Measurements from ENCODE around the gene CHST15. TPM values are rescaled to one million over a fixed set of nuclear protein-coding genes. Genes with fewer than 3 reads are reported as not detected.

The CHST15 gene
- total and polyA plus RNA-seq, 4 donors: 2.9 to 16.5 (median 6.4) TPM

DNA sequence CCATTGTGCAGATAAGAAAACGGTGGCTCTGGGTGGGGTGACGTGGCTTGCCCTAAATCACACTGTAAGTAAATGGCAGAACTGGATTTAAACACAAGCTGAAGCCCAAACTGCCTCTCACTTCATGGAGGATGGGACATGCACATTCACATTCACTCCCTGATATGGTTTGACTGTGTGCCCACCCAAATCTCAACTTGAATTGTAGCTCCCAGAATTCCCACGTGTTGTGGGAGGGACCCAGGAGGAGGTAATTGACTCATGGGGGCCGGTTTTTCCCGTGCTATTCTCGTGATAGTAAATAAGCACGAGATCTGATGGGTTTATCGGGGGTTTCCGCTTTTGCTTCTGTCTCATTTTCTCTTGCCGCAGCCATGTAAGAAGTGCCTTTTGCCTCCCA is 32.4 kb downstream of the CHST15 start:
- no peaks in the 10 kb centered on the region for H3K36me3 ChIP-seq (ENCODE audit: control insufficient read depth in 4 of 4, insufficient read depth in 3 of 4, low read depth in 1 of 4, low read length in 3 of 4)
- no peak overlapping the region for H3K27ac ChIP-seq (ENCODE audit: low read depth in 1 of 2, low read length in 2 of 2)
- H3K27me3 ChIP-seq (ENCODE audit: control insufficient read depth in 4 of 4, insufficient read depth in 4 of 4, low read length in 3 of 4): no peaks in the 10 kb centered on the region
- TF ChIP-seq REST (IDR thresholded peaks at IDR 0.05) (no peak), GABPA (IDR thresholded peaks at IDR 0.05 in 1 of 2, conservative IDR thresholded peaks at IDR 0.05 in 1 of 2) (no peak), FOXA1 (IDR thresholded peaks at IDR 0.05) (no peak), EGR1 (IDR thresholded peaks at IDR 0.05; ENCODE audit: low read depth in 2 of 2) (no peak), FOXA2 (IDR thresholded peaks at IDR 0.05) (no peak), SP1 (IDR thresholded peaks at IDR 0.05) (no peak), JUND (IDR thresholded peaks at IDR 0.05) (no peak), TAF1 (conservative IDR thresholded peaks at IDR 0.05) (no peak)
- TF ChIP-seq, protein P1, sequence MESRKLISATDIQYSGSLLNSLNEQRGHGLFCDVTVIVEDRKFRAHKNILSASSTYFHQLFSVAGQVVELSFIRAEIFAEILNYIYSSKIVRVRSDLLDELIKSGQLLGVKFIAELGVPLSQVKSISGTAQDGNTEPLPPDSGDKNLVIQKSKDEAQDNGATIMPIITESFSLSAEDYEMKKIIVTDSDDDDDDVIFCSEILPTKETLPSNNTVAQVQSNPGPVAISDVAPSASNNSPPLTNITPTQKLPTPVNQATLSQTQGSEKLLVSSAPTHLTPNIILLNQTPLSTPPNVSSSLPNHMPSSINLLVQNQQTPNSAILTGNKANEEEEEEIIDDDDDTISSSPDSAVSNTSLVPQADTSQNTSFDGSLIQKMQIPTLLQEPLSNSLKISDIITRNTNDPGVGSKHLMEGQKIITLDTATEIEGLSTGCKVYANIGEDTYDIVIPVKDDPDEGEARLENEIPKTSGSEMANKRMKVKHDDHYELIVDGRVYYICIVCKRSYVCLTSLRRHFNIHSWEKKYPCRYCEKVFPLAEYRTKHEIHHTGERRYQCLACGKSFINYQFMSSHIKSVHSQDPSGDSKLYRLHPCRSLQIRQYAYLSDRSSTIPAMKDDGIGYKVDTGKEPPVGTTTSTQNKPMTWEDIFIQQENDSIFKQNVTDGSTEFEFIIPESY (IDR thresholded peaks at IDR 0.05): no peak
- WGBS: 88% methylated on average over 10 of the region's 10 CpGs
- no peak overlapping the region for H3K9ac ChIP-seq (ENCODE audit: low read depth in 1 of 2, low read length in 2 of 2)
- H3K9me3 ChIP-seq (ENCODE audit: control insufficient read depth in 4 of 4, low read length in 3 of 4): no peaks in the 10 kb centered on the region
- H3K4me3 ChIP-seq (ENCODE audit: low read depth in 1 of 3, low read length in 3 of 3): no peak overlapping the region
- no peak for DNase-seq (ENCODE audit: low spot score)
- H3K4me1 ChIP-seq (ENCODE audit: control insufficient read depth in 4 of 4, insufficient read depth in 4 of 4, low read length in 3 of 4): peaks cover 0 to 4% (median 2%) of the 10 kb centered on the region in 4 donors

DNA sequence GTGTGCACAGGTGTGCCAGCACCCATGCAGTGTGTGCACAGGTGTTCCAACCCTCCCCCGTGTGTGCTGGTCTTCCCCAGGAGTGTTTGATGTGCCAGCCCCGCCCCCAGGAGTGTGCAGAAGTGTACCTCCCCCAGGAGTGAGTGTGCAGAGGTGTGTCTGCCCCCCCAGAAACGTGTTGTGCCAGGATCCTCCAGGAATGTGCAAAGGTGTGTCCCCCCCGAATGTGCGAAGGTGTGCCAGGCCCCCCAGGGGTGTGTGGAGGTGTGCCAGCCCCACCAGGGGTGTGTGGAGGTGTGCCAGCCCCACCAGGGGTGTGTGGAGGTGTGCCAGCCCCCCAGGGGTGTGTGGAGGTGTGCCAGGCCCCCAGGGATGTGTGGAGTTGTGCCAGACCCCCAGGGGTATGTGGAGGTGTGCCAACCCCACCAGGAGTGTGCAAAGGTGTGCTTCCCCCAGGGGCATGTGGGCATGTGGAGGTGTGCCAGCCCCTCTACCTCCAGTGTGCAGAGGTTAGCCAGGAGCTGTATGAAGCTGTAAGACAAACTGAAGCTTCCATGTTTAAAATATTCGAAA is 33.2 kb downstream of the CHST15 start:
- peaks cover 0 to 4% (median 2%) of the 10 kb centered on the region in 4 donors for H3K4me1 ChIP-seq (ENCODE audit: control insufficient read depth in 4 of 4, insufficient read depth in 4 of 4, low read length in 3 of 4)

More for the DNA sequence above, 33.2 kb downstream of the CHST15 start:
- H3K9ac ChIP-seq (ENCODE audit: low read depth in 1 of 2, low read length in 2 of 2): no peak overlapping the region
- WGBS: 73% methylated on average over 6 of the region's 6 CpGs
- H3K36me3 ChIP-seq (ENCODE audit: control insufficient read depth in 4 of 4, insufficient read depth in 3 of 4, low read depth in 1 of 4, low read length in 3 of 4): no peaks in the 10 kb centered on the region
- H3K9me3 ChIP-seq (ENCODE audit: control insufficient read depth in 4 of 4, low read length in 3 of 4): no peaks in the 10 kb centered on the region
- H3K27me3 ChIP-seq (ENCODE audit: control insufficient read depth in 4 of 4, insufficient read depth in 4 of 4, low read length in 3 of 4): no peaks in the 10 kb centered on the region
- no peak overlapping the region for H3K4me3 ChIP-seq (ENCODE audit: low read depth in 1 of 3, low read length in 3 of 3)
- DNase-seq (ENCODE audit: low spot score): no peak
- TF ChIP-seq, protein P2, sequence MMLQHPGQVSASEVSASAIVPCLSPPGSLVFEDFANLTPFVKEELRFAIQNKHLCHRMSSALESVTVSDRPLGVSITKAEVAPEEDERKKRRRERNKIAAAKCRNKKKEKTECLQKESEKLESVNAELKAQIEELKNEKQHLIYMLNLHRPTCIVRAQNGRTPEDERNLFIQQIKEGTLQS (IDR thresholded peaks at IDR 0.05): no peak
- TF ChIP-seq FOXA2 (IDR thresholded peaks at IDR 0.05) (no peak), MAX (IDR thresholded peaks at IDR 0.05) (no peak), HNF4G (IDR thresholded peaks at IDR 0.05) (no peak), YY1 (IDR thresholded peaks at IDR 0.05) (no peak)
- TF ChIP-seq, protein P1 (IDR thresholded peaks at IDR 0.05): no peak
- H3K27ac ChIP-seq (ENCODE audit: low read depth in 1 of 2, low read length in 2 of 2): no peak overlapping the region
